A673 (cell line): Measurements from ENCODE around the gene TWIST1. TPM values are rescaled to one million over a fixed set of nuclear protein-coding genes. Genes with fewer than 3 reads are reported as not detected.

Source experiments
- BruUV-seq: library from RNA; stranded (reverse); fragments of 400-500 nt; replicated peaks from 2 replicates; lab custom pipeline; 2021; lab: Mats Ljungman, UMichigan
- CTCF ChIA-PET: fragments of 300-600 bp; sonication (Branson Sonifier 250); formaldehyde crosslinking; loops from one replicate; lab custom pipeline; 2022; ENCODE audit warnings: antibody characterized with exemption; lab: Charles Lee
- POLR2A ChIA-PET: fragments of 300-600 bp; sonication (Branson Sonifier 250); formaldehyde crosslinking; loops from one replicate; lab custom pipeline; 2022; ENCODE audit warnings: antibody characterized with exemption; ENCODE audit not compliant: low non-redundant PET; lab: Charles Lee
- DNase-seq: peaks from one replicate; pipeline ENCODE4 v3.0.0-alpha.2; 2015; ENCODE audit warnings: low spot score
- H3K27ac ChIP-seq: fragments of 200-600 bp; sonication (generic); 2 replicates; pipeline ENCODE4 v1.5.1; 2016; ENCODE audit warnings: mixed run types, low read depth, mild to moderate bottlenecking, mixed read lengths, antibody characterized with exemption, low read length; ENCODE audit not compliant: poor library complexity, severe bottlenecking
- H3K27me3 ChIP-seq: fragments of 200-600 bp; sonication (generic); replicated peaks from 2 replicates; pipeline ENCODE4 v1.6.1; 2017; ENCODE audit warnings: mixed run types, low read depth, mild to moderate bottlenecking, mixed read lengths, antibody characterized with exemption, low read length; ENCODE audit not compliant: insufficient read depth, poor library complexity
- H3K36me3 ChIP-seq: fragments of 200-600 bp; sonication (generic); 2 replicates; pipeline ENCODE4 v1.6.1; 2016; ENCODE audit warnings: mixed run types, mild to moderate bottlenecking, mixed read lengths, antibody characterized with exemption, low read length; ENCODE audit not compliant: insufficient read depth, poor library complexity, severe bottlenecking
- H3K4me1 ChIP-seq: fragments of 200-600 bp; sonication (generic); 2 replicates; pipeline ENCODE4 v1.6.1; 2017; ENCODE audit warnings: mixed run types, mild to moderate bottlenecking, mixed read lengths, antibody characterized with exemption, low read length; ENCODE audit not compliant: insufficient read depth, poor library complexity, severe bottlenecking
- H3K4me3 ChIP-seq: fragments of 200-600 bp; sonication (generic); 2 replicates; pipeline ENCODE4 v1.5.1; 2016; ENCODE audit warnings: low read depth, mixed run types, mild to moderate bottlenecking, mixed read lengths, low read length; ENCODE audit not compliant: poor library complexity, severe bottlenecking
- H3K9me3 ChIP-seq: fragments of 200-600 bp; sonication (generic); 2 replicates; pipeline ENCODE4 v1.6.1; 2016; ENCODE audit warnings: mixed run types, low read depth, mild to moderate bottlenecking, mixed read lengths, antibody characterized with exemption, low read length; ENCODE audit not compliant: poor library complexity, severe bottlenecking
- EZH2 ChIP-seq: fragments of 200-600 bp; sonication (generic); IDR thresholded peaks from 2 replicates; pipeline ENCODE4 v1.6.1; 2017; ENCODE audit warnings: borderline replicate concordance, low read depth, mild to moderate bottlenecking, mixed read lengths, antibody characterized with exemption, low read length; ENCODE audit not compliant: poor library complexity, severe bottlenecking
- intact Hi-C: fragments of 100-400 bp; cut with micrococcal nuclease; formaldehyde crosslinking; loops from one replicate; pipeline ENCODE4 v1.10.0; 2022; ENCODE audit not compliant: unreplicated experiment
- total RNA-seq: library from RNA; stranded (reverse); gene quantifications from 2 replicates; pipeline ENCODE4 v1.2.3, GENCODE V29; 2021
- TF ChIP-seq, protein P1 (sequence below): fragments of 300-800, 200-600 bp; sonication (generic); conservative IDR thresholded peaks from 2 replicates; pipeline ENCODE4 v1.5.1; 2017; ENCODE audit warnings: low read depth, mild to moderate bottlenecking, antibody characterized with exemption, low read length, moderate library complexity, mixed read lengths

The TWIST1 gene
- total RNA-seq, 1 experiment from 2014 or later = 41.6 TPM

DNA sequence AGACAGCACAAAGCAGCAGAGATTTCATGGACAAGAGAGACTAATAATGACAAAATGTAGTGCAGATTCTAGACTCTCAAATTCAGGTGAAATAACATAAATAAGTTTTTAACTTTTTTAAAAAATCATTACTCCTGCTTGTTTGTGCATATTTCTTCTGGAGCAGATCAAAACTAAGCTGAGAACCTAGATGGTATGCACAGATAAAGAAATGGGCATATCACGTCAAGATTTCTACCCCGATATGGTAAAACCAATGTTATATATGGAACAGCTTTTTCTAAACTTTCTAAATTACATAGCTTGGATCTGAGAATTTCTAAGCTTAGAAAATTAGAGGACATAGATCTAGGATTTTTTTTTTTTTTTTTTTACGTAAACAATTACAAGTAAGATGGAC, 18.2 kb downstream of the TWIST1 start:
- Histone ChIP-seq H3K27ac (no peak overlapping the region), H3K4me1 (peaks cover 15% of the 10 kb centered on the region)
- POLR2A ChIA-PET = no interaction called here

DNA sequence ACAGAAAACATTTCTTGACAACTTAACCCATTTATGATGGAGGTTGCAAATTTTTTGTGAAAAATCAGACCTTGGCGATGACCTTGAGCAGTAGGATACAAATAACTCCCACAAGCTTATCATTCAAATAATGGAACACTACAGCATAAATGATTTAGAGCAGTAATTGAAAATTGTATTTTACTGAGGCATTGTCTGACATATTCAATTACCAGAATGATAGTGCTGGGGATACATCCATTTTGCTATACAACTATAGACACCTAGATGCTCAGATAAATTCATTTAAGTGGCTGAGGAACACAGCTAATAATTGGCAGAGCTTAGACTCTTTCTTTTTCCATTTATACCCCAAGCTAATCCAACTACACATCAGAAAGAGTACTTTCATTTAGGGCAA, 18.9 kb downstream of the TWIST1 start:
- TF ChIP-seq, protein P1, sequence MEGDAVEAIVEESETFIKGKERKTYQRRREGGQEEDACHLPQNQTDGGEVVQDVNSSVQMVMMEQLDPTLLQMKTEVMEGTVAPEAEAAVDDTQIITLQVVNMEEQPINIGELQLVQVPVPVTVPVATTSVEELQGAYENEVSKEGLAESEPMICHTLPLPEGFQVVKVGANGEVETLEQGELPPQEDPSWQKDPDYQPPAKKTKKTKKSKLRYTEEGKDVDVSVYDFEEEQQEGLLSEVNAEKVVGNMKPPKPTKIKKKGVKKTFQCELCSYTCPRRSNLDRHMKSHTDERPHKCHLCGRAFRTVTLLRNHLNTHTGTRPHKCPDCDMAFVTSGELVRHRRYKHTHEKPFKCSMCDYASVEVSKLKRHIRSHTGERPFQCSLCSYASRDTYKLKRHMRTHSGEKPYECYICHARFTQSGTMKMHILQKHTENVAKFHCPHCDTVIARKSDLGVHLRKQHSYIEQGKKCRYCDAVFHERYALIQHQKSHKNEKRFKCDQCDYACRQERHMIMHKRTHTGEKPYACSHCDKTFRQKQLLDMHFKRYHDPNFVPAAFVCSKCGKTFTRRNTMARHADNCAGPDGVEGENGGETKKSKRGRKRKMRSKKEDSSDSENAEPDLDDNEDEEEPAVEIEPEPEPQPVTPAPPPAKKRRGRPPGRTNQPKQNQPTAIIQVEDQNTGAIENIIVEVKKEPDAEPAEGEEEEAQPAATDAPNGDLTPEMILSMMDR = no peak
- TF ChIP-seq EZH2 = no peak
- Histone ChIP-seq H3K4me3 (no peak overlapping the region), H3K27ac (no peak overlapping the region), H3K9me3 (no peaks in the 10 kb centered on the region), H3K36me3 (no peaks in the 10 kb centered on the region), H3K27me3 (no peaks in the 10 kb centered on the region), H3K4me1 (peaks cover 15% of the 10 kb centered on the region)
- POLR2A ChIA-PET = no interaction called here
- BruUV-seq = no TSS peak
- no peak for DNase-seq
- intact Hi-C loops = no loop called here
- CTCF ChIA-PET = no interaction called here

More for the DNA sequence above, 18.2 kb downstream of the TWIST1 start:
- CTCF ChIA-PET = no interaction called here
- Histone ChIP-seq H3K4me3 (no peak overlapping the region), H3K36me3 (no peaks in the 10 kb centered on the region), H3K27me3 (no peaks in the 10 kb centered on the region), H3K9me3 (no peaks in the 10 kb centered on the region)
- no TSS peak for BruUV-seq
- intact Hi-C loops = no loop called here
- DNase-seq = no peak
- TF ChIP-seq EZH2 = no peak
- TF ChIP-seq, protein P1 = no peak

DNA sequence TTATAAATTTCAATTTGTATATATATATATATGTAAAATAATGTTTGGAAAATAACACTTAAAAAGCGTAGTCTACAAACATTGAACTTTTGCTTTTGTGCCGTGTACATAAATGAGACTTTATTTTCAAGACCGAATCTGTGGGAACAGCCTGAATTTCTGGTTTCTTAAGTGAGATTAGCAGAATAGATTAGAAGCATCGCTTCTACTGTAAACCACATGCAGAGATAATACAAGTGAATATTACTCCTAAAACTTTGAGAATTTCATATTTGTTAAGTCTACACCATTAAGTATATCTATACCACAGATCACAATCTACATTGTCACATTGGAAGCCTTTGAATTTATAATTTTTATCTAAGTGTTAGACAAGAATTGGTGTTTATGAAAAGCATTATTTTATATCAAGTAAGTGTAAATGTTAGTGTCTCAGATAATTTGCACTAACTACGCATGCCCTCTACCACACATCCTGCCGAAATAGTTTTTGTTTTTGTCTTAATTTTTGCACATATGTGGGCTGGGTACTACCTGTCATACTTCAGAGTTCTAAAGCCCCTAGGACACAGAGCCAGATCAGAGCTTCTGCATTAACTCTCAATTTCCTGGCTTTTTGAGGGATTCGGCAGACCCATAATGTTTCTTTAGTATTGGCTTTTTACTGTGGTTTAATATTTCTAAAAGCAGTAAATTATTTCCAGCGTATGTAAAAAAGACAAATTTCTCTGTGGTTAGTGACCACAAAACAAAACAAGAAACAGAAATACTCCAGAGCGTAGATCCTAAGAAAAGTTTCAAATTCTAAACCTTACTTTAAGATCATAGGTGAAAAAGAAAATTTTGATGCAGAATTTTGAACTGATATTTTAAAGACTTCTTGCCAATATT, 20.0 kb downstream of the TWIST1 start:
- TF ChIP-seq, protein P1 = no peak
- no peak for TF ChIP-seq EZH2
- H3K9me3 ChIP-seq = no peaks in the 10 kb centered on the region
- H3K27me3 ChIP-seq = no peaks in the 10 kb centered on the region
- no peaks in the 10 kb centered on the region for H3K36me3 ChIP-seq
- no peak overlapping the region for H3K4me3 ChIP-seq
- intact Hi-C loops = no loop called here
- CTCF ChIA-PET = no interaction called here
- no peak overlapping the region for H3K27ac ChIP-seq
- peaks cover 15% of the 10 kb centered on the region for H3K4me1 ChIP-seq
- DNase-seq = no peak
- no TSS peak for BruUV-seq
- POLR2A ChIA-PET = no interaction called here
